ENCODE measurements around the gene PM20D1.

DNA sequence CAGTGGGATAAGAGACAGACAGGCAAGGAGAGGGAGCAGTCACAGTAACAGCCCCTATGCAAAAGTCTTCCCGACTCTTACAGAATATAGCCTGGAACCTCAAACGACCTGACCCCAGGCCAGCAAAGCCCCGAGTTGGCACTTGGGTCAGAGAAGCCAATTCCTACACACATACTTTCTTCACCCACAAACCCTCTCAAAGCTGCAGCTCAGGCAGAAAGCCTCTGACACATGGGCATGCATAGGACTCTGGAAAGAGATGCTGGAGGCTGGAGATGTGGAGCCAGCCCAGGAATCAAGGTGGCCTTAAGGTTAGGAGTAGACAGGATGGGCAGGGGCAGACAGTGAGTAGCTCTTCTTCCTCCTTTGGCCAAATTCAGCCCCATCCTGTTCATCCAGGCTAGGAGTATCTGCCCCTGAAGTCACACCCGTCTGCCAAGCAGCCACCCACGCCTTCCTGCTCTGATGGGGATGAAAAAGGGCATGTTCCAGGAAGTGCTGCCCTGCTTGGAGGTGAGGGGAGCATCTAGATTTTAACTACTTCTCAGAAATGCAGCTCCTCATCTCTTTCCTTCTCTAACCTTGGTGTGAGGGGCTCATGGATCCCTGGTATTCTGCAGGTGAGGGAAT lies 44.7 kb downstream of the PM20D1 start:
- TF ChIP-seq, protein P1, sequence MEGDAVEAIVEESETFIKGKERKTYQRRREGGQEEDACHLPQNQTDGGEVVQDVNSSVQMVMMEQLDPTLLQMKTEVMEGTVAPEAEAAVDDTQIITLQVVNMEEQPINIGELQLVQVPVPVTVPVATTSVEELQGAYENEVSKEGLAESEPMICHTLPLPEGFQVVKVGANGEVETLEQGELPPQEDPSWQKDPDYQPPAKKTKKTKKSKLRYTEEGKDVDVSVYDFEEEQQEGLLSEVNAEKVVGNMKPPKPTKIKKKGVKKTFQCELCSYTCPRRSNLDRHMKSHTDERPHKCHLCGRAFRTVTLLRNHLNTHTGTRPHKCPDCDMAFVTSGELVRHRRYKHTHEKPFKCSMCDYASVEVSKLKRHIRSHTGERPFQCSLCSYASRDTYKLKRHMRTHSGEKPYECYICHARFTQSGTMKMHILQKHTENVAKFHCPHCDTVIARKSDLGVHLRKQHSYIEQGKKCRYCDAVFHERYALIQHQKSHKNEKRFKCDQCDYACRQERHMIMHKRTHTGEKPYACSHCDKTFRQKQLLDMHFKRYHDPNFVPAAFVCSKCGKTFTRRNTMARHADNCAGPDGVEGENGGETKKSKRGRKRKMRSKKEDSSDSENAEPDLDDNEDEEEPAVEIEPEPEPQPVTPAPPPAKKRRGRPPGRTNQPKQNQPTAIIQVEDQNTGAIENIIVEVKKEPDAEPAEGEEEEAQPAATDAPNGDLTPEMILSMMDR (IDR thresholded peaks at IDR 0.05): no peak
- TF ChIP-seq POLR2A (IDR thresholded peaks at IDR 0.05): no peak
